ENCODE data around the gene AGER.

DNA sequence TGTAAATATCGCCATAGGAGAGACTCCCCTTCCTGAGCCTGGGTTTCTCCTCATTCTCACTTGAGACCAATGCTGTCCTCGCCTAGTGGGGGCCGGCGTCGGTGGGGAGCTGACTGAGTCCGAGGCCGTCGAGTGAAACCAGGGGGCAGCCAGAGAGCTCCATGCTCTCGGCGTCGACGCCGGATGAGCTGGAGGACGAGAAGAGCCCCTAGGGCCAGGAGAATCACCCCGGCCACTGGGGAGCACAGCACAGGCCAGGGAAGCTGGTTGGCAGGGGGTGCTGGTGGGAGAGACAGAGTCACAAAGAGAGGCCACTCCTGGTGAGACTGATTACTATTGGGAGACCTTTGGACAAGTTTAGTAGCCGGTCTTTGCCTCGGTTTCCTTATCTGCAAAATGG, 14.8 kb upstream of the AGER start:
- TF ChIP-seq, protein P1, sequence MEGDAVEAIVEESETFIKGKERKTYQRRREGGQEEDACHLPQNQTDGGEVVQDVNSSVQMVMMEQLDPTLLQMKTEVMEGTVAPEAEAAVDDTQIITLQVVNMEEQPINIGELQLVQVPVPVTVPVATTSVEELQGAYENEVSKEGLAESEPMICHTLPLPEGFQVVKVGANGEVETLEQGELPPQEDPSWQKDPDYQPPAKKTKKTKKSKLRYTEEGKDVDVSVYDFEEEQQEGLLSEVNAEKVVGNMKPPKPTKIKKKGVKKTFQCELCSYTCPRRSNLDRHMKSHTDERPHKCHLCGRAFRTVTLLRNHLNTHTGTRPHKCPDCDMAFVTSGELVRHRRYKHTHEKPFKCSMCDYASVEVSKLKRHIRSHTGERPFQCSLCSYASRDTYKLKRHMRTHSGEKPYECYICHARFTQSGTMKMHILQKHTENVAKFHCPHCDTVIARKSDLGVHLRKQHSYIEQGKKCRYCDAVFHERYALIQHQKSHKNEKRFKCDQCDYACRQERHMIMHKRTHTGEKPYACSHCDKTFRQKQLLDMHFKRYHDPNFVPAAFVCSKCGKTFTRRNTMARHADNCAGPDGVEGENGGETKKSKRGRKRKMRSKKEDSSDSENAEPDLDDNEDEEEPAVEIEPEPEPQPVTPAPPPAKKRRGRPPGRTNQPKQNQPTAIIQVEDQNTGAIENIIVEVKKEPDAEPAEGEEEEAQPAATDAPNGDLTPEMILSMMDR (IDR thresholded peaks at IDR 0.05) = no peak
- no peak for TF ChIP-seq POLR2A (IDR thresholded peaks at IDR 0.05)
- TF ChIP-seq EP300 (IDR thresholded peaks at IDR 0.05) = no peak
